MM.1S (cell line): ENCODE results near the gene PRKCA.

Source experiments
- CTCF ChIP-seq: fragments of 300-600 bp; sonication (generic); IDR thresholded peaks from 2 replicates; pipeline ENCODE4 v1.5.1; 2016; ENCODE audit warnings: antibody characterized with exemption, low read length, mixed read lengths
- EZH2 ChIP-seq: fragments of 300-600 bp; sonication (generic); optimal IDR thresholded peaks from 2 replicates; pipeline ENCODE3; 2017; ENCODE audit warnings: low read depth, mild to moderate bottlenecking, antibody characterized with exemption, low read length, mixed read lengths

GRCh38 chr17:66287911-66288310 lies 14.5 kb upstream of the PRKCA start:
- TF ChIP-seq EZH2: no peak
- no peak for TF ChIP-seq CTCF
